Stomach (tissue), 9 donors: ENCODE measurements around the gene MICALL1. TPM values are rescaled to one million over a fixed set of nuclear protein-coding genes. Genes with fewer than 3 reads are reported as not detected.

Source experiments
- DNase-seq, 2 donors: peaks; one replicate each; pipeline versions ENCODE4 v3.0.0 to v3.0.0-alpha.2; 2013 to 2019
- H3K27ac ChIP-seq, 5 donors: fragments of 200-600 bp in 4 of 5; sonication (generic) in 4 of 5; one replicate each; pipeline ENCODE4 v1.5.1; 2013 to 2019; ENCODE audit warnings: mild to moderate bottlenecking in 1 of 5, moderate library complexity in 1 of 5
- H3K27me3 ChIP-seq, 3 donors: fragments of 200-600 bp; sonication (generic); one replicate each; pipeline ENCODE4 v1.5.1; 2017 to 2019; ENCODE audit warnings: mixed run types in 1 of 3
- H3K36me3 ChIP-seq, 4 donors: fragments of 200-600 bp; sonication (generic); 1 replicate in 3 of 4; 2 replicates in 1 of 4; pipeline ENCODE4 v1.5.1; 2016 to 2019
- H3K4me1 ChIP-seq, 4 donors: fragments of 200-600 bp; sonication (generic); one replicate each; pipeline ENCODE4 v1.5.1; 2016 to 2019
- H3K4me3 ChIP-seq, 4 donors: fragments of 200-600 bp; sonication (generic) in 3 of 4; one replicate each; pipeline ENCODE4 v1.5.1; 2016 to 2019; ENCODE audit warnings: mild to moderate bottlenecking in 1 of 4
- H3K9me3 ChIP-seq, 4 donors: fragments of 200-600 bp; sonication (generic); one replicate each; pipeline ENCODE4 v1.5.1; 2016 to 2019
- CTCF ChIP-seq, 7 experiments: fragments of 450-650 bp in 4 of 7; fragments of 200-600 bp in 3 of 7; sonication (generic) in 3 of 7; IDR thresholded peaks; one replicate each; pipeline ENCODE4 v1.5.1; 2016 to 2019; ENCODE audit warnings: antibody characterized with exemption in 7 of 7, control low read depth in 2 of 7, mild to moderate bottlenecking in 1 of 7
- EP300 ChIP-seq: sonication (generic); formaldehyde crosslinking; IDR thresholded peaks from one replicate; pipeline ENCODE4 v1.6.1; 2017; ENCODE audit warnings: antibody characterized with exemption
- POLR2A ChIP-seq, 4 donors: fragments of 450-650 bp; IDR thresholded peaks; one replicate each; pipeline ENCODE4 v1.6.1; 2016; ENCODE audit warnings: antibody characterized with exemption in 4 of 4, control low read depth in 2 of 4, mild to moderate bottlenecking in 1 of 4, moderate library complexity in 1 of 4
- POLR2AphosphoS5 ChIP-seq, 3 donors: sonication (generic); formaldehyde crosslinking; IDR thresholded peaks; one replicate each; pipeline ENCODE4 v1.6.1; 2016; ENCODE audit warnings: antibody characterized with exemption in 3 of 3
- WGBS, 5 donors: extraction: QIAGEN DNeasy Blood & Tissue Kit in 3 of 5; methylation state at CpG; one replicate each; pipeline versions ENCODE4 v1.1.5 to v1.1.7; 2013 to 2018; 5-methylcytosine and 5-hydroxymethylcytosine counted together
- intact Hi-C: fragments of 100-400 bp; cut with DNase I; formaldehyde crosslinking; loops from one replicate; pipeline ENCODE4 v1.15.1; 2023; ENCODE audit warnings: low total_unique reads
- polyA plus RNA-seq, 3 donors: library from polyadenylated mRNA; stranded (reverse); fragments of 200-250 nt; gene quantifications; one replicate each; pipeline ENCODE4 v1.2.3, GENCODE V29; 2013
- total RNA-seq, 5 donors: library from RNA; depleted of rRNA; stranded (reverse); fragments of >200 nt; gene quantifications; one replicate each; pipeline versions ENCODE4 v1.1.0 to v1.2.3, GENCODE V29; 2014 to 2016
- donor health status: healthy with polysubstance abuse.
- donor health status: Bipolar disorder and iron deficiency.
- donor health status: healthy.

MICALL1 gene
- total and polyA plus RNA-seq, 8 donors: 17.7 to 155 (median 54.7) TPM

GRCh38 chr22:37985751-37986281 lies 79.7 kb downstream of the MICALL1 start:
- Histone ChIP-seq H3K27me3 (no peaks in the 10 kb centered on the region), H3K27ac (no peak overlapping the region), H3K9me3 (no peaks in the 10 kb centered on the region), H3K36me3 (peaks cover 0 to 24% (median 7%) of the 10 kb centered on the region in 4 donors), H3K4me1 (peaks cover 0 to 6% (median 0%) of the 10 kb centered on the region in 4 donors), H3K4me3 (no peak overlapping the region)
- intact Hi-C loops: no loop called here
- TF ChIP-seq POLR2A (IDR thresholded peaks at IDR 0.05): no peak
- no peak for TF ChIP-seq POLR2AphosphoS5 (IDR thresholded peaks at IDR 0.05)
- TF ChIP-seq EP300: no peak
- no peak for TF ChIP-seq CTCF (IDR thresholded peaks at IDR 0.05)
- WGBS, 5 donors: 76 to 93% (median 83%) methylated on average over 24 to 27 of the region's 27 CpGs
- peak in 1 of 2 donors; percentile 62 for DNase-seq

- intact Hi-C loops: no loop called here
- no peak overlapping the region for H3K4me3 ChIP-seq
- H3K4me1 ChIP-seq: peaks cover 0 to 6% (median 0%) of the 10 kb centered on the region in 4 donors
- WGBS, 5 donors: 79 to 89% (median 84%) methylated on average over 4 to 7 of the region's 7 CpGs
- H3K27me3 ChIP-seq: no peaks in the 10 kb centered on the region
- TF ChIP-seq CTCF (IDR thresholded peaks at IDR 0.05) (no peak), POLR2A (IDR thresholded peaks at IDR 0.05) (no peak), EP300 (no peak), POLR2AphosphoS5 (IDR thresholded peaks at IDR 0.05) (no peak)
- H3K9me3 ChIP-seq: no peaks in the 10 kb centered on the region
- H3K27ac ChIP-seq: no peak overlapping the region
- H3K36me3 ChIP-seq: peaks cover 0 to 19% (median 7%) of the 10 kb centered on the region in 4 donors
- DNase-seq: no peak
These were observed 80.3 kb downstream of the MICALL1 start for GRCh38 chr22:37986371-37986770.

DNA sequence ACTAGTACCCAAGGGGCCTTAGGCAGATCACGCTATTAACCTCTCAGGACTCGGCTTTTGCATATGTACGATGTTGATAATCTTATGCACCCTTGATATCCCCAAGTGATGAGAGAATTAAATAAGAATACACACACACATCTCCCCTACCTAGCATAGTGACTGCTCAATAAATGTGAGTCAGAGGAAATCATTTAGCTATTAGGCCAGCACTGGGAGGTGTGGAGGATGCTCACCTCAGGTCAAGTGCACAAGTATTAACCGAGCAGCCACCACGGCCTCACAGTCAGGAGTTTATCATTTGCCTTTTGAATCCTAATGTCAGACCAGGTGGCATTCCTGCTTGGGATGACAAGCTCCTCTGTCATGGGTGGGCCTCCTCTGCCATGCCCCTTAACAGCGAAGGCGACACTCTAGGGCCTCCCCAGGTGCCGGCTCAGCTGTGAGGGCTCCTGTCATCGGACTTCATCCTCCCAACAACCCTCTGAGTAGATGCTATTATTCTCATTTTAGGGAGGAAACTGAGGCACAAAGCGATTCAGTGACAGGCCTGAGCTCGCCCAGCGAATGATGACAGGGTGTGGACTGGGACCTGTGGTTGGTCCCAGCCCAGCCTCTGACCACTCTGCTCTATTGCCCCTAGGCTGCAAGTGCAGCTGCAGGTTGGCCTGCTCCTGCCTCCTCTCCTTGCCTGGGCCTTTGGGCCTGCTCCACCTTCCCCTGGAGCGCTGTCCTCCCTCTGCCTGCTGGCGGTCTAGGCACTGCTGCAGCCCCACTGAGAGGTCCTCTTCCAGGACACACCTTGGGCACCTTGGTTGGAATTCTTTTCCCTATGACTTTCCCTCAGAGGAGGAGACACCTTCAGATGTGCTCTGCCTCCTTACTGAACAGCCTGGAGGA lies 83.3 kb downstream of the MICALL1 start:
- Histone ChIP-seq H3K36me3 (peaks cover 0 to 14% (median 7%) of the 10 kb centered on the region in 4 donors), H3K4me1 (peaks cover 0 to 6% (median 0%) of the 10 kb centered on the region in 4 donors), H3K27me3 (no peaks in the 10 kb centered on the region), H3K27ac (peak overlapping the region in 1 of 5 donors; percentile 13), H3K4me3 (no peak overlapping the region), H3K9me3 (no peaks in the 10 kb centered on the region)
- no peak for DNase-seq
- intact Hi-C loops: no loop called here
- TF ChIP-seq POLR2AphosphoS5 (IDR thresholded peaks at IDR 0.05) (no peak), CTCF (IDR thresholded peaks at IDR 0.05) (no peak), EP300 (no peak), POLR2A (IDR thresholded peaks at IDR 0.05) (no peak)
- 88 to 93% (median 90%) methylated on average over 13 to 14 of the region's 14 CpGs for WGBS, 5 donors

DNA sequence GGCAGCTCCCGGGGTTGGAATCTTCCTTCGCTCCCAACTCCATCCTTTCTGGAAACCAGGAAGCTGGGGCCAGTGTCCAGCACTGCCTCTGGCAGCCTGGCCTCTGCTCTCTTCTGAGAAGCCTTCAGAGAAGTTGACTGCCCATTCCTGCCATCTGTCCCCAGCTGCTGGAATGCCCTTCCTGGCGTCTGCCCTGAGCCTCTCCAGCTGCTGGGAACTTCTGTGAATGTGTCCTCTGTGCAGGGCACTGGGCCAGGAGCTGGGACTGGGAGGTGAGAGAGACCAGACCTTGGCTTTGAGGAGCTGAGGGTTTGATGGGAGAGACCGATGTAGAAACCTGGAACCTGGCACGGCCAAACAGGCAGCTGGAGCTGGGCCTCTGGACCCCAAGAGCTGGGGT lies 84.2 kb downstream of the MICALL1 start:
- Histone ChIP-seq H3K27me3 (no peaks in the 10 kb centered on the region), H3K9me3 (no peaks in the 10 kb centered on the region), H3K36me3 (peaks cover 0 to 14% (median 7%) of the 10 kb centered on the region in 4 donors), H3K27ac (peak overlapping the region in 1 of 5 donors; percentile 13), H3K4me3 (no peak overlapping the region), H3K4me1 (peaks cover 0 to 6% (median 0%) of the 10 kb centered on the region in 4 donors)
- intact Hi-C loops: no loop called here
- DNase-seq: no peak
- 64 to 74% (median 70%) methylated on average over 3 to 5 of the region's 5 CpGs for WGBS, 5 donors
- no peak for TF ChIP-seq POLR2AphosphoS5 (IDR thresholded peaks at IDR 0.05)
- no peak for TF ChIP-seq CTCF (IDR thresholded peaks at IDR 0.05)
- TF ChIP-seq EP300: no peak
- TF ChIP-seq POLR2A (IDR thresholded peaks at IDR 0.05): no peak
